ENCODE data around the gene CACTIN.

GRCh38 chr19:3667037-3667638 is 40.5 kb upstream of the CACTIN start:
- TF ChIP-seq, protein P1, sequence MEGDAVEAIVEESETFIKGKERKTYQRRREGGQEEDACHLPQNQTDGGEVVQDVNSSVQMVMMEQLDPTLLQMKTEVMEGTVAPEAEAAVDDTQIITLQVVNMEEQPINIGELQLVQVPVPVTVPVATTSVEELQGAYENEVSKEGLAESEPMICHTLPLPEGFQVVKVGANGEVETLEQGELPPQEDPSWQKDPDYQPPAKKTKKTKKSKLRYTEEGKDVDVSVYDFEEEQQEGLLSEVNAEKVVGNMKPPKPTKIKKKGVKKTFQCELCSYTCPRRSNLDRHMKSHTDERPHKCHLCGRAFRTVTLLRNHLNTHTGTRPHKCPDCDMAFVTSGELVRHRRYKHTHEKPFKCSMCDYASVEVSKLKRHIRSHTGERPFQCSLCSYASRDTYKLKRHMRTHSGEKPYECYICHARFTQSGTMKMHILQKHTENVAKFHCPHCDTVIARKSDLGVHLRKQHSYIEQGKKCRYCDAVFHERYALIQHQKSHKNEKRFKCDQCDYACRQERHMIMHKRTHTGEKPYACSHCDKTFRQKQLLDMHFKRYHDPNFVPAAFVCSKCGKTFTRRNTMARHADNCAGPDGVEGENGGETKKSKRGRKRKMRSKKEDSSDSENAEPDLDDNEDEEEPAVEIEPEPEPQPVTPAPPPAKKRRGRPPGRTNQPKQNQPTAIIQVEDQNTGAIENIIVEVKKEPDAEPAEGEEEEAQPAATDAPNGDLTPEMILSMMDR (IDR thresholded peaks at IDR 0.05 in 2 of 3, conservative IDR thresholded peaks at IDR 0.05 in 1 of 3; ENCODE audit: borderline replicate concordance in 1 of 3, insufficient read depth in 1 of 3, low read depth in 2 of 3, low read length in 2 of 3), result no peak
- TF ChIP-seq TCF7L2 (IDR thresholded peaks at IDR 0.05; ENCODE audit: borderline replicate concordance, extremely low read depth, insufficient read depth, insufficient read length) (no peak), POLR2A (IDR thresholded peaks at IDR 0.05; ENCODE audit: borderline replicate concordance, extremely low read depth, insufficient read depth, insufficient read length) (no peak), ATF3 (IDR thresholded peaks at IDR 0.05) (no peak), ZNF274 (IDR thresholded peaks at IDR 0.05; ENCODE audit: low read depth, low read length) (no peak), POLR2AphosphoS5 (IDR thresholded peaks at IDR 0.05; ENCODE audit: low read depth, low read length) (no peak), YY1 (IDR thresholded peaks at IDR 0.05; ENCODE audit: extremely low read depth, insufficient replicate concordance, low read depth, low read length) (no peak), RAD21 (IDR thresholded peaks at IDR 0.05; ENCODE audit: low read depth) (no peak), EZH2 (IDR thresholded peaks at IDR 0.05) (no peak), REST (IDR thresholded peaks at IDR 0.05; ENCODE audit: low read depth) (no peak), JUND (IDR thresholded peaks at IDR 0.05) (no peak), EZH2phosphoT487 (IDR thresholded peaks at IDR 0.05; ENCODE audit: borderline replicate concordance) (no peak), SIN3A (IDR thresholded peaks at IDR 0.05; ENCODE audit: low read depth) (no peak)
- TF ChIP-seq, protein P2, sequence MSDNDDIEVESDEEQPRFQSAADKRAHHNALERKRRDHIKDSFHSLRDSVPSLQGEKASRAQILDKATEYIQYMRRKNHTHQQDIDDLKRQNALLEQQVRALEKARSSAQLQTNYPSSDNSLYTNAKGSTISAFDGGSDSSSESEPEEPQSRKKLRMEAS (IDR thresholded peaks at IDR 0.05), result no peak
